ENCODE data around the gene NDUFV1.
"Not testable (repeated sequence)": the region's sequence is repeated elsewhere in the genome, so short reads cannot be mapped to it uniquely, and the experiment has no call there.

The NDUFV1 gene

GRCh38 chr11:67627812-67628624, 21.3 kb downstream of the NDUFV1 start:
- no peak for DNase-seq (ENCODE audit: low spot score)

DNA sequence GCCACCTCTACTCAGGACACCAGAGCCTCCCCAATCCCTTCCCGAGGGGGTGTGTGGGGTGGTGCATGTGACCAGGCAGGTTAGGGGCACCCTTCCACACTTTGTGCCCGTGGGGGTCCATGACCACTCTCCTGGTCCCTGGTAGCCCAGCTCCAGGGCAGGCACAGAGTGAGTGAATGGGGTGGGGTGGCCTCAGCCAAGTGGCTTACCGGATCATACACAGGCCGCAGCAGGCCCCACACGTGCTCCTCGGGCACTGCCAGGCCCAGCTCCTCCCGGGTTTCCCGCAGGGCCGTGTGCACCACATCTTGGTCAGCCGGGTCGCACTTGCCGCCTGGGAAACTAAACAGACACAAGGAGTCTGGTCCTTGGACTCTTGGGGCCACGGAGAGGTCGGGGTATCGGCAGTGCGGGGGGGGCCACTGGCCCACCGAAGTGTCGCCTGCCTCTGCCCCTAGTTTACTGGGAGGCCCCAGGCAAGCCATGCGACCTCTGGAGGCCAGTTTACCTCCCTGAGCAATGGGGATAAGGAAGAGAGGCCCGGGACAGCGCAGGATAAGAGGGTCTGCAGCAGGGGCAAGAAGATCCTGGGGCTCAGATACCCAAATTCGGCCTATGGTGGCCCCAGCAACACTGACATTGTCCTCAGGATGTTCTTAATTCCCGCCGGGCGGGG, 22.1 kb downstream of the NDUFV1 start:
- no peak for DNase-seq (ENCODE audit: low spot score)

DNA sequence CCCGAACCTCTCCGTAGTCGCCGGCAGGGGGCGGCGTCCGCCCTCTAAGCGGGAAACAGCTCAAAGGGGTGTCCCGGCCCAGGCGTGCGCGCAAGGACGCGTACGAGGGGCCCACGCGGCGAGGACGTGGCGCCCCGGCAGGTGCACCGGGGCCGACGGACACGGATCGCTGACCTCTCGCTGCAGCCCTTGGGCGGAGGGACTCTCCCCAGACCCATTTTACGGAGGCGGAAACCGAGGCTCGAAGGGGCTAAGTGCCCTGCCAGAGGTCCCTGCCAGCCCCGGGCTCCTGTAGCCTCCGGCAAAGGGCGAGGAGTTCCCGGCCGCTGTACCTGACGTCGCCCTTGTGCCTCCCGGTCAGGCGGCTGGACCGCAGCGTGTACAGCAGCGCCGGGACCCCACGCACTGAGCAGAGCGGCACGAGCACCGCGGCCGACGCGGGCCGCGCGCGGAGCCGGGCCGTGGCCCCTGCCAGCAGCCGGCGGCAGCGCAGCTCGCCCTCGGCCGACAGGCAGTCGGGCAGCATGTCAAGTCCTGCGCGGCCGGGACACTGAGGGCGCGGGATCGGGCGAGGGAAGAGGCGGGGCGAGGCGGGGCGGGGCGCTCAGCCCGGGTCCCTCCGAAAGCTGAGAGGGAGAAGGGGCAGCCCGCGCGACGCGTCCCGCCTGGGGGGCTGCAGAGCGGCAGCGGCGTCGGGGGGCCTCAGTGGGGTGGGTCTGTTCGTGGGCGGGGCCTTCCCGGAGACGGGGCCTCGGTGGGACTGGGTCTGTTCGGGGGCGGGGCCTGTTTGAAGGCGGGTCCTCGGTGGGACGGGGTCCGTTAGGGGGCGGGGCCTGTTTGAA, 22.9 kb downstream of the NDUFV1 start, which contains the start of gene NUDT8:
NUDT8 (minus strand) TSS at position 552 of the 842 bp plus-strand sequence; CDS start at position 526, 26 bp downstream.
- DNase-seq (ENCODE audit: low spot score): peak; percentile 83

- peak; percentile 99 for DNase-seq (ENCODE audit: low spot score)
Measured at GRCh38 chr11:67630228-67630942, 23.6 kb downstream of the NDUFV1 start.

DNA sequence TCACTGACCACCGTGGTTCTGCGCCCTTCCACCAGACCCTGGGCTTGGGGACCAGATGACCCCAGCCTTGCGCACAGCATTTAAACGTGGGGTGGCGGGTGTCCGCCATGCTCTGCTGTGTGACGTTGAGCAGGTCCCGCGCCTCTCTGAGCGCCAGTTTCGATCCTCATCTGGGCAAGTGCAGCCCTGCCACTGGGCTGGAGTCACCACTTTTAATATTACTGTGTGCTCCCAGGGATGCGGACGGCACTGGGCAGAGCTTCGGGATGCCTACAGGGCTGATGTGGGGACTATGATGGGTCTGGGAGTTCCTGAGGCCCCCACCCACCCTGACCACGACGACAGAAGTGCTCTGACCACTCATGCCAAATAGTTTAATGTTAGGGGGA, 24.2 kb downstream of the NDUFV1 start:
- DNase-seq (ENCODE audit: low spot score): no peak

GRCh38 chr11:67631411-67631810, 24.7 kb downstream of the NDUFV1 start:
- no peak for DNase-seq (ENCODE audit: low spot score)

DNA sequence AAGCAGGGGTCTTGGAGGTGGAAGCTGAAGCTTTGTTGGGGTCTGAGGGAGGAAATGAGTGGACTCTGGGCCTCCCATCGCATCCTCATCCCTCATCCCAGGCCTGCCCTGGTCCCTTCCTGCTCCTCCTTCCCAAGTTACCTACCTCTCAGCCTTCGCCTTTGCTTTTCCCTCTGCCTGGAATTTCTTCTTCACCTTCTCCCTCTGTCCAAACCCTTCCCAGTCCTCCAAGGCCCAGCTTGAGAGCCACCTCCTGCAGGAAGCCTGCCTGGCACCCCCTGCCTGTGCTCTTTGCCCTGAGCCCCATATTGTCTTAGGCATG, 25.1 kb downstream of the NDUFV1 start:
- DNase-seq (ENCODE audit: low spot score): no peak

DNA sequence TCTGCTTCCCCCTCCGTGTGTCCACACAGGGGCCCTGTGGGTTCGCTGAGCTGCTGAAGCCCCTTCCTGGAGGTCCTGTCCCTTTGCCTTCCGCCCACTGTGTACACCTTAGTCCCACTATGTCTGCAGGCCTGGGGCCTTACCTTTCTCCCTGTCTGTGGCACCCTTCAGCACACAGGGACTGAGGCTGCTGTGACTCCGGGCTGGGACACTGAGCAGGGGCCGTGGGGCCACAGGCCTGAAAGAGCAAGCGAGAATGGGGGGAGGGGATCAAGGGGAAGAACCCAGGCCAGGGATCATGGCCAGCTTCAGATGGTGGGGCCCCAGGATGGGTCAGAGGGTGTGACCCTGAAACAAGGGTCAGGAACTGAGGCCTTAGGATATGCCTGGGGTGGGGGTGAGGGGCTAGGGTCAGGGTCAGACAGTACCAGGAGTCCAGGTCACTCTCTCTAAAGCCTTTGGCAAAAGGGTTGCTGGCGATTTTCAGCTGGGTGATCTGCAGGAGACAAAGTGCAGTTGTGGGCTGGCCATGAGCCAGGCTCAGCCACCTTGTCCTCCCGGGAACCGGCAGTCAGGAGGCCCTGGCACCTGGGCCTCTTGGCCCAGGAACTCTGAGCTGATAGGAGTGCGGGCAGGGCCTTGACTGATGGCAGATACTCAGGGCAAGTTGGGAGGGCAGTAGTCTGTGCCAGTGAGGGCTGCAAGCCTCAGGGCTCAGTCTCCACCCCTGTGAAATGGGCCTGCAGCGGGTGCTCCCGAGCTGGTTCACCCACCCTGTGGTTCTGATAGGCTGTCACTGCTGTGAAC, 25.6 kb downstream of the NDUFV1 start:
- no peak for DNase-seq (ENCODE audit: low spot score)

DNA sequence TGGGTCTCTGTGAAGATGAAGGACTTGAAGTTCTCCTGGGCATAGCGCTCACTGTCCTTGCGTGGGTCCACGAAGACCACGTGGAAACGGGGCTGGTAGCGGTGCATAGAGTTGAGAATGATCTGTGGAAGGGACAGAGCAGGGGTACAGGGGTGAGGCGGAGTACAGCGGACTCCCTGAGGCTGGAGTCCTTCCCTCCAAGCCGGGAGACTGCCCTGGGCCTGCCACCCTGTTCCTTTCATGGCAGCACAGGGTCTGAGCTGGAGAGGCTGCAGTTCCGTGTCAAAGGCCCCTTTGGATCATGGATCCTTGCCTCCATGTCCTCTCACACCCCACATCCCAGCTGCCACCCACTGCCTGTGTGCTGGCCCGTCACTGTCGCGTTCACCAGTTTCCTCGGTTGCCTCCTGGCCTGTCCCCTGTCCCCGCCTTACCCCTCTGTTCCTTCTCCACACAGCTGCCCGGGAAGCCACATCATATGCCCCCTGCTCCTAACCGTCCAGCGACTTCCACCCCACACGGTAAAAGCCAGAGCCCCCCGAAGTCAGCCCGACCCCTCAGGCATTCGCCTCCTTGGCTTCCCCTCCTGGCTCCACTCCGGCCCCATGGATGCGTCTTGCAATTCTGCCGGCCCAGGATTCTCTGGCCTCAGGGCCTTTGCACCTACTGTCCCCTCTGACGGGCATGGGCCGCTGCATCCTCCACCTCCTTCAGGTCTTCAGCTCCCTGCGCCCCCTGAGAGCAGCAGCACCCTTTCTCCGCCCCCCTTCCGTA, 26.4 kb downstream of the NDUFV1 start:
- no peak for DNase-seq (ENCODE audit: low spot score)

DNA sequence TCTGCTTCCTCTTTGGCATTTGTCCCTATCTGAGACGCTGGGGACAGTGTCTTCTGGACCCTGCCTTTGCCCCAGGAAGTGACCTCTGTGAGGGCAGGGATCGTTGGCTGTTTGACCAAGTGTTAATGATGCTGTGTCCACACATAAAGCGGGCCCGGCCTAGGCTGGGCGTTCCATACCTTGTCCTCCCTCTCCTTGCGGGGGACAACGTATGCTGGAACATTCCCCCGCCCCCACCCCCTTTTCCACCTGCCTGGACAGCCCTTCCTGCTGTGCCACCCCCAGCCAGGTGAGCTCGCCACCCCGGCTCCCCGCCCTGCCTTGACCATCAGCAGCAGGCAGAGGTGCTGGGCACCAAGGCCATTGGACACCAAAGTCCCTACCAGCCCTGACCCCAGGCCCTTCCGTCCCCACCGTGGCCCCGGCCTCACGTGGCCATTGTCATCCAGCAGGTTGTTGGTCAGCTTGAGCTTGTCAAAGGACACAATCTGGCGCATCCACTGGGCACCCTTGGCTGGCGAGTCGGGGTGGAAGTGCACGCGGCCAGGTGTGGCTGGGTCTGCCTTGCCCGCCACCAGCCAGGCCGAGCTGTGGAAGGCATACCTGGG, 27.1 kb downstream of the NDUFV1 start:
- DNase-seq (ENCODE audit: low spot score): no peak

DNA sequence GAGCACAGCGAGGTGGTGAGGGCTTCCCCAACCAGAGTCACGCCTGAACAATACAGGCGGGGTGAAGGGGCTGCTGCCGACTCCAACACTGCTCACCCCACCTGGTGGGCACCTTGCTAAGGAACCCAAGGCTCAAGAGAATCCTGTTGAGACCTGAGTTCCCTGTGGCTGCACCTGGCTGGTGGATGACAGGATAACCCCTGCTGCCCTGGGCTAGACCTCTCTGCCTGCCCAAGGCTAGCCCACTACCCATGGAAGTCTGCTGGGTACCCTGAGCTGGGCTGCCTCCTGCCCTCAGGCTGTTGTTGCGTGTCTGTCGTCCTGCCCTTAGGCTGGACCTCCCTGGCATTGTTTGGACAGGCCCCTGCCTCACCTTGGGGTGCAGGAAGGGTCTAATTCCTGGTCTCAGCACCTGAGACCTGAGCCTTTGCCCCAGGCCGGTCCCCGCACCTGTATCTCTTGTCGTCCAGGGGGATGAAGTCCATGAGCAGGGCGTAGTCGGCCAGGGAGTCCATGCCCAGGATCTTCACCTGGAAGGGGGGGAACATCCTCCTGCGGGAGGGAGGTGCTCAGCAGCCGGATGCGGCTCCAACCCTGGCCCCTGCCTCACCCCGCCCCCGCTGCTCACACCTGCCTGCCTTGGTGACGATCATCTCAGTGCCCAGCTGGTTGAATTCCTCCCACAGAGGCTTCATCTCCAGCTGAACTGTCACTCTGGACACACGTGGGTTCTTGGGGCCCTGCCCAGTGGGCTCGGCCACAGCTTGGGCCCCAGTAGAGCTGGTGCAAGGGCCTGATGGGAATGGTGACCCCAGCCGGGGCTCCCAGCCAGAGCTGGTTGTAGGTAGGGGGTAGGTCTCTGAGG, 27.9 kb downstream of the NDUFV1 start:
- no peak for DNase-seq (ENCODE audit: low spot score)

DNA sequence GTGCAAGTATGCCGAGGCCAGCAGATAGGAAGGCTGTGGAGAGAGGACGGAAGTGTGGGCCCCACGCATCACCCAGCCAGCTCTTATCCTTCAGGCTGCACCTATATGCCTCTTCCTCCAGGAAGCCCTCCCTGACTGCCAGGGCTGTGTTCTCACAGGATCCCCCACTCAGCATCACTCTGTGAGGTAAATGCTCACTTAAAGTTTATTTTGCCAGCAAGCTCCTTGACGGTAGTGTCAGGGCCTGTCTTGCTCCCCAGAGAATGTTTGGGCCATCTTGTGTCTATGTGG, 28.4 kb downstream of the NDUFV1 start:
- no peak for DNase-seq (ENCODE audit: low spot score)

GRCh38 chr11:67636962-67637361, 30.2 kb downstream of the NDUFV1 start:
- no peak for DNase-seq (ENCODE audit: low spot score)

GRCh38 chr11:67637441-67637840, 30.7 kb downstream of the NDUFV1 start:
- not testable (repeated sequence) for DNase-seq (ENCODE audit: low spot score)

GRCh38 chr11:67638535-67639437, 32.0 kb downstream of the NDUFV1 start:
- no peak for DNase-seq (ENCODE audit: low spot score)

- DNase-seq (ENCODE audit: low spot score): no peak
Measured at GRCh38 chr11:67639438-67639859, 32.7 kb downstream of the NDUFV1 start, which contains the start of gene TBX10. TSS of gene TBX10 (minus strand) at chr11:67639763. CDS start at chr11:67639472, 291 bp downstream.

DNA sequence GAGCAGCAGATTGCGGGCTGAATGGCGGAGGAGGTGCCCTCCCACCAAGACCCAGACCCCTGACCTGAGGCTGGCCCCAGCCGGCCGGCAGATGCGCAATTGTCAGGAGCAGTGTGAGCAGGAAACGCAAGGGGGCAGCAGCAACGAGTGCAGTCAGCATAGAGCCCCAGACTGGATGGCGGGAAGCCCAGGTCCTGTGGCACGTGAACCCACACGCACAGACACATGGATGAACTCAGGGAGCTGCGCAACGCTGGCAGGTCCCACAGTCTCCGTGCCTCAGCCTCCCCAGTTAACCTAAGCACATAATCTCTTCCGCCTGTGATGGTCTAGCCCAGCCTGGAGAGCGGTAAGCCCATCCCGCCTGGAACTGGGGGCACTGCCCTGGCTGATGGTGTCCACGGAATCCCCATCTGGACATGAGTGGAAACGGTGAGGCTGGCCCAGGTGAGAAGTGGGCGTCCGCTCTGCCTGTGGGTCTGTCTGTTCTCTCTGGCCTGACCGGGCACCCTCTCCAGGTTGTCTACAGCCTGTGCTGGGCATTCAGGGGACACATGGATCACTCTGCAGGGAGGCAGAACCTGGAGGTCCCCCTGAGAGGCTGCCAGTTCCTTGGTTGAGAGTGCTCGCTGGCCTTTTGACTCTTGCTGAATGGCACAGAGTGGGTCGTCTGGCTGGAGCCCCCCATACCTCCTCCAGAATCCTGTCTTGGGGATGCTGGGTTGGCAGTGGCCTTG, 33.5 kb downstream of the NDUFV1 start:
- peak; percentile 46 for DNase-seq (ENCODE audit: low spot score)
